Neural progenitor cell (in vitro differentiated cells): ENCODE measurements around the gene FBXL12. TPM values are rescaled to one million over a fixed set of nuclear protein-coding genes. Genes with fewer than 3 reads are reported as not detected.
A peak's percentile ranks its signal among the peaks of the same experiment; 100 is the strongest.

ENCODE experiments used
- DNase-seq: peaks from one replicate; pipeline ENCODE4 v3.0.0-alpha.2; 2016; ENCODE audit warnings: low spot score
- H2AFZ ChIP-seq: fragments of 200-600 bp; sonication (generic); replicated peaks from 2 replicates; pipeline ENCODE4 v1.6.1; 2016; ENCODE audit warnings: antibody characterized with exemption
- H3F3A ChIP-seq: fragments of 200-600 bp; sonication (generic); 2 replicates; pipeline ENCODE4 v1.6.1; 2016; ENCODE audit warnings: antibody characterized with exemption, low read depth
- H3K27ac ChIP-seq: fragments of 200-600 bp; sonication (generic); 2 replicates; pipeline ENCODE4 v1.5.1; 2016; ENCODE audit warnings: mild to moderate bottlenecking
- H3K27me3 ChIP-seq: fragments of 200-600 bp; sonication (generic); 2 replicates; pipeline ENCODE4 v1.6.1; 2016; ENCODE audit warnings: mild to moderate bottlenecking, moderate library complexity
- H3K36me3 ChIP-seq: fragments of 200-600 bp; sonication (generic); 2 replicates; pipeline ENCODE4 v1.5.1; 2016
- H3K4me1 ChIP-seq: fragments of 200-600 bp; sonication (generic); 2 replicates; pipeline ENCODE4 v1.6.1; 2016; ENCODE audit warnings: mixed run types
- H3K4me2 ChIP-seq: fragments of 200-600 bp; sonication (generic); 2 replicates; pipeline ENCODE4 v1.6.1; 2016
- H3K4me3 ChIP-seq: fragments of 200-600 bp; sonication (generic); 2 replicates; pipeline ENCODE4 v1.5.1; 2016
- H3K79me2 ChIP-seq: fragments of 200-600 bp; sonication (generic); 2 replicates; pipeline ENCODE4 v1.6.1; 2016; ENCODE audit warnings: low read depth
- H3K9ac ChIP-seq: fragments of 200-600 bp; sonication (generic); 2 replicates; pipeline ENCODE4 v1.6.1; 2016
- H3K9me3 ChIP-seq: fragments of 200-600 bp; sonication (generic); 2 replicates; pipeline ENCODE4 v1.5.1; 2016; ENCODE audit warnings: low read depth
- H4K20me1 ChIP-seq: fragments of 200-600 bp; sonication (generic); 2 replicates; pipeline ENCODE4 v1.6.1; 2016; ENCODE audit warnings: low read depth
- H3K27ac Mint-ChIP-seq: 3 replicates; pipeline ENCODE4 v1.8.0; 2021; ENCODE audit warnings: mixed read lengths
- H3K27me3 Mint-ChIP-seq: 2 replicates; pipeline ENCODE4 v1.8.0; 2022; ENCODE audit warnings: low read depth, mild to moderate bottlenecking, inconsistent platforms, moderate library complexity, mixed read lengths; ENCODE audit not compliant: insufficient read depth
- H3K36me3 Mint-ChIP-seq: 3 replicates; pipeline ENCODE4 v1.8.0; 2021; ENCODE audit warnings: mixed read lengths
- H3K4me1 Mint-ChIP-seq: 3 replicates; pipeline ENCODE4 v1.8.0; 2021; ENCODE audit warnings: mixed read lengths
- H3K4me3 Mint-ChIP-seq: 3 replicates; pipeline ENCODE4 v1.8.0; 2021; ENCODE audit warnings: mild to moderate bottlenecking, moderate library complexity, mixed read lengths
- H3K9me3 Mint-ChIP-seq: 3 replicates; pipeline ENCODE4 v1.8.0; 2020; ENCODE audit warnings: mixed read lengths
- EZH2 ChIP-seq: fragments of 200-600 bp; sonication (generic); IDR thresholded peaks from 2 replicates; pipeline ENCODE4 v1.6.1; 2017; ENCODE audit warnings: antibody characterized with exemption, mild to moderate bottlenecking, moderate library complexity
- EZH2phosphoT487 ChIP-seq: fragments of 200-600 bp; sonication (generic); IDR thresholded peaks from 2 replicates; pipeline ENCODE4 v1.6.1; 2017; ENCODE audit warnings: antibody characterized with exemption
- total RNA-seq: library from RNA; depleted of rRNA; stranded (reverse); fragments of >200 nt; gene quantifications from 2 replicates; pipeline ENCODE4 v1.2.3, GENCODE V29; 2015; ENCODE audit warnings: low replicate concordance
- TF ChIP-seq, protein P1 (sequence below): fragments of 200-600 bp; sonication (generic); IDR thresholded peaks from 2 replicates; pipeline ENCODE4 v1.5.1; 2017; ENCODE audit warnings: antibody characterized with exemption, mild to moderate bottlenecking

FBXL12 gene
- total RNA-seq, 1 donor from 2014 or later, result 9.9 TPM

DNA sequence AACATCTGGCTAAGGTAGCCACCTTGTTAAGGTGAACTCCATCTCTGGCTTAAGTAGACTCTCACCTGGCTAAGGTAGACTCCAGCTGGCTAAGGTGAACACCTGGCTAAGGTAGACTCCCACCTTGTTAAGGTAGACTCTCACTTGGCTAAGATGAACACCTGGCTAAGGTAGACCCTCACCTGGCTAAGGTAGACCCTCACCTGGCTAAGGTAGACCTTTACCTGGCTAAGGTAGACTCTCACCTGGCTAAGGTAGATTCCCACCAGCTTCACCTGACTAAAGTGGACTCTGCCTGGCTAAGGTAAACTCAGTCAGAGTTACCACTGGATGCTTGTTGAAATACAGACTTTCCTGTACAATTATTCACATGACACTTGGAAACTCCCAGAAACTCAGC is 39.9 kb upstream of the FBXL12 start:
- Histone ChIP-seq H2AFZ (no peak overlapping the region), H3K9ac (no peak overlapping the region), H3K79me2 (no peaks in the 10 kb centered on the region), H3K9me3 (no peaks in the 10 kb centered on the region), H3K4me3 (no peak overlapping the region), H3K4me1 (no peaks in the 10 kb centered on the region), H3K36me3 (no peaks in the 10 kb centered on the region), H3F3A (no peaks in the 10 kb centered on the region), H3K27me3 (no peaks in the 10 kb centered on the region), H3K27ac (no peak overlapping the region), H3K4me2 (no peak overlapping the region), H4K20me1 (no peaks in the 10 kb centered on the region)
- H3K9me3 Mint-ChIP-seq, result peaks cover 2% of the 10 kb centered on the region
- peaks cover 10% of the 10 kb centered on the region for H3K27me3 Mint-ChIP-seq
- no peak for DNase-seq
- H3K4me3 Mint-ChIP-seq, result no peak overlapping the region
- no peaks in the 10 kb centered on the region for H3K4me1 Mint-ChIP-seq
- TF ChIP-seq EZH2 (no peak), EZH2phosphoT487 (no peak)
- TF ChIP-seq, protein P1, sequence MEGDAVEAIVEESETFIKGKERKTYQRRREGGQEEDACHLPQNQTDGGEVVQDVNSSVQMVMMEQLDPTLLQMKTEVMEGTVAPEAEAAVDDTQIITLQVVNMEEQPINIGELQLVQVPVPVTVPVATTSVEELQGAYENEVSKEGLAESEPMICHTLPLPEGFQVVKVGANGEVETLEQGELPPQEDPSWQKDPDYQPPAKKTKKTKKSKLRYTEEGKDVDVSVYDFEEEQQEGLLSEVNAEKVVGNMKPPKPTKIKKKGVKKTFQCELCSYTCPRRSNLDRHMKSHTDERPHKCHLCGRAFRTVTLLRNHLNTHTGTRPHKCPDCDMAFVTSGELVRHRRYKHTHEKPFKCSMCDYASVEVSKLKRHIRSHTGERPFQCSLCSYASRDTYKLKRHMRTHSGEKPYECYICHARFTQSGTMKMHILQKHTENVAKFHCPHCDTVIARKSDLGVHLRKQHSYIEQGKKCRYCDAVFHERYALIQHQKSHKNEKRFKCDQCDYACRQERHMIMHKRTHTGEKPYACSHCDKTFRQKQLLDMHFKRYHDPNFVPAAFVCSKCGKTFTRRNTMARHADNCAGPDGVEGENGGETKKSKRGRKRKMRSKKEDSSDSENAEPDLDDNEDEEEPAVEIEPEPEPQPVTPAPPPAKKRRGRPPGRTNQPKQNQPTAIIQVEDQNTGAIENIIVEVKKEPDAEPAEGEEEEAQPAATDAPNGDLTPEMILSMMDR, result no peak
- H3K36me3 Mint-ChIP-seq, result peaks cover 15% of the 10 kb centered on the region
- no peak overlapping the region for H3K27ac Mint-ChIP-seq

DNA sequence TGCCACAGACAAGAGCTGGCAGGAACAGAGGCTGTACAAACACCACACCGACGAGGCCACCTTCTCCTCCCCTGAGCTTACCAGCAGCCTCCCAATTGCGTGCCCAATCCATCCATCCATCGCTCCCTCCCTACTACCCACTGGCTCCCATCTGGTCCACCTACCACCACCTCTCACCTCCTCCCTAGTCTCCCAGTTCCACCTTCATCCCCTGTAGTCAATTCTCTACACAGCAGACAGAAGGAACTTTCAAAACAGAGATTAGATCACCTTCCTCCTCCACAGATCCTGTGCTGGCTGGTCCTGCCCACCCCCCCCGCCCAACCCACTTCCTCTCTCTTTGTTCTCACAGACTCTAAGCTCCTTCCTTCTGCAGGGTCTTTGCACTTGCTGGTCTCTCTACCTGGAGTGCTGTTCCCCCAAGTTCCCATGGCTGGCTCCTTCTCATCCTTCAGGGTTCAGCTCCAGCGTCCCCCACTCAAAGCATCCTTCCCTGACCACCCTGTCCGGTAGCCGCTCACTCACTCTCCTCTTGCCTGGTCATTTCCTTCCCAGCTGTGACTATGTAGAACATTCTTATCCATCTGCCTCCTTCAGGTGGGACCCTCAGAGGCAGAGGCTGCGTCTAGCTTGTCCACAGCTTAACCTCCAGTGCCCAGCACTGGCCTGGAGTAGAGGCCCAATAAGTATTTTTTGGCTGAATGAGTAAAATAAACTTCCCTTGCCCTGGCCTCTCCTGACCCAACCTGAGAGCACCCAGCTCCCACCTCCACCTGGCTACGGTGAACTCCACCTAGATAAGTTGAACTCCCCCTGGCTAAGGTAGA is 39.3 kb upstream of the FBXL12 start:
- DNase-seq, result no peak
- Histone ChIP-seq H3K36me3 (no peaks in the 10 kb centered on the region), H3K4me2 (no peak overlapping the region), H3K9me3 (no peaks in the 10 kb centered on the region), H3F3A (no peaks in the 10 kb centered on the region), H4K20me1 (no peaks in the 10 kb centered on the region), H3K79me2 (no peaks in the 10 kb centered on the region), H2AFZ (no peak overlapping the region), H3K27ac (no peak overlapping the region), H3K4me3 (no peak overlapping the region), H3K27me3 (no peaks in the 10 kb centered on the region), H3K9ac (no peak overlapping the region), H3K4me1 (no peaks in the 10 kb centered on the region)
- TF ChIP-seq, protein P1, result no peak
- TF ChIP-seq EZH2phosphoT487 (no peak), EZH2 (no peak)
- Mint-ChIP-seq H3K4me3 (no peak overlapping the region), H3K9me3 (peaks cover 2% of the 10 kb centered on the region), H3K4me1 (no peaks in the 10 kb centered on the region), H3K27me3 (peaks cover 10% of the 10 kb centered on the region), H3K36me3 (peaks cover 16% of the 10 kb centered on the region), H3K27ac (no peak overlapping the region)

DNA sequence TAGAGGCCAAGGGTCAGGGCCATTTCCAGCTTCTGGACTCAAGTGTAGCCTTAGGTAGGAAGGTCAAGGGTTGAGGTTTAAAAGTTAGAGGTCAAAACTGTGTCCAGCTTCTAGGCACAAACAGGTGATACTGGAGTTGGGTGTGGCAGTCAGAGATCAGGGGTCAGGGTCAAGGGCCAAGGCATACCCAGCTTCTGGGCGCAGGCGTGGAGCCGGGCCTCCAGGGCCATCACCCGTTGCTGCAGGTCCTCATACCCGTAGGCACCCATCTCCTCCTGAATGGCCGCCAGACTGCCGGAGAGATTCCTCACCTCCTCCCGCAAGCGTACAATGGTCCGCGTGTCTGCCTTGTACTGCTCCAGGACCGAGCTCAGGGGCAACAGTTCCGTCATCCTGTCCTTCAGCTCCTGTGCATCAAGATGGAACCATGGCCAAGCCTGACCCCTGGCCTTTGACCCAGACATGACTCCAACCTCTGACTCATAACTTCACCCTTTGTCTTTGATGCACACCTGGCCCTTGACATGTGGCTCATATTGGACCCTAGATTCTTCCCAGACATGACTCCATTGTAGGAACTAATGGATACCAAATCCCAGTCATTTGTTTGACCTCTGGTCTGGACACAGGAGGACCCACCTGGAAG is 38.3 kb upstream of the FBXL12 start:
- peaks cover 2% of the 10 kb centered on the region for H3K9me3 Mint-ChIP-seq
- H3K4me2 ChIP-seq, result no peak overlapping the region
- H3K4me3 ChIP-seq, result no peak overlapping the region
- H3K4me1 ChIP-seq, result no peaks in the 10 kb centered on the region
- no peaks in the 10 kb centered on the region for H3K4me1 Mint-ChIP-seq
- H3K27ac Mint-ChIP-seq, result no peak overlapping the region
- TF ChIP-seq EZH2phosphoT487 (no peak), EZH2 (no peak)
- TF ChIP-seq, protein P1, result no peak
- no peak overlapping the region for H3K9ac ChIP-seq
- no peaks in the 10 kb centered on the region for H3K36me3 ChIP-seq
- no peaks in the 10 kb centered on the region for H3F3A ChIP-seq
- peaks cover 8% of the 10 kb centered on the region for H3K27me3 Mint-ChIP-seq
- H3K9me3 ChIP-seq, result no peaks in the 10 kb centered on the region
- no peaks in the 10 kb centered on the region for H3K27me3 ChIP-seq
- DNase-seq, result no peak
- peaks cover 16% of the 10 kb centered on the region for H3K36me3 Mint-ChIP-seq
- H3K79me2 ChIP-seq, result no peaks in the 10 kb centered on the region
- H4K20me1 ChIP-seq, result no peaks in the 10 kb centered on the region
- no peak overlapping the region for H3K27ac ChIP-seq
- H3K4me3 Mint-ChIP-seq, result peak overlapping the region; percentile 14
- no peak overlapping the region for H2AFZ ChIP-seq
